GM12872 (cell line): ENCODE data around the gene ZNF710.

Source experiments
- CTCF ChIP-seq: IDR thresholded peaks from 3 replicates; pipeline ENCODE4 v1.5.1; 2011; ENCODE audit warnings: low read depth, mild to moderate bottlenecking, low read length, moderate library complexity; ENCODE audit not compliant: insufficient read depth

ZNF710 gene

GRCh38 chr15:90113166-90113565 is 112.0 kb downstream of the ZNF710 start:
- TF ChIP-seq CTCF: no peak

GRCh38 chr15:90114451-90114901 is 113.4 kb downstream of the ZNF710 start:
- no peak for TF ChIP-seq CTCF

- no peak for TF ChIP-seq CTCF
Measured at GRCh38 chr15:90115783-90116182, 114.7 kb downstream of the ZNF710 start.

GRCh38 chr15:90119367-90119766 is 118.2 kb downstream of the ZNF710 start:
- TF ChIP-seq CTCF: no peak

GRCh38 chr15:90121086-90121485 is 120.0 kb downstream of the ZNF710 start:
- TF ChIP-seq CTCF: no peak

GRCh38 chr15:90124507-90124906 is 123.4 kb downstream of the ZNF710 start:
- TF ChIP-seq CTCF: no peak

- no peak for TF ChIP-seq CTCF
Measured at GRCh38 chr15:90126022-90126421, 124.9 kb downstream of the ZNF710 start.
